SK-N-SH treated with all-trans-retinoic acid at 6 μM for 48 hours (cell line): Measurements from ENCODE around the gene STMN3.
"Not testable (repeated sequence)": the region's sequence is repeated elsewhere in the genome, so short reads cannot be mapped to it uniquely, and the experiment has no call there.

Experiments
- ATAC-seq: fragments of 200-7000 bp; cut with Tn5 transposase; 3 replicates; pipeline ENCODE4 v1.9.1; 2020; ENCODE audit warnings: mild to moderate bottlenecking, moderate library complexity
- ARNTL ChIP-seq: fragments of 450-650 bp; formaldehyde crosslinking; IDR thresholded peaks from 2 replicates; pipeline ENCODE4 v1.5.0; 2020; ENCODE audit warnings: low read depth, mild to moderate bottlenecking, moderate library complexity, borderline replicate concordance
- BACH2 ChIP-seq: fragments of 250-450 bp; sonication (Bioruptor Pico); IDR thresholded peaks from 2 replicates; pipeline ENCODE4 v1.9.0; 2021; ENCODE audit warnings: mild to moderate bottlenecking, borderline replicate concordance
- CREB5 ChIP-seq: fragments of 250-450 bp; sonication (Bioruptor Pico); IDR thresholded peaks from 2 replicates; pipeline ENCODE4 v1.5.1; 2020; ENCODE audit warnings: low read depth, mild to moderate bottlenecking, moderate library complexity
- CSDC2 ChIP-seq: fragments of 250-450 bp; sonication (Bioruptor Pico); IDR thresholded peaks from 2 replicates; pipeline ENCODE4 v1.5.0; 2020; ENCODE audit warnings: mild to moderate bottlenecking, moderate library complexity
- CSRNP3 ChIP-seq: fragments of 250-450 bp; sonication (Bioruptor Pico); IDR thresholded peaks from 2 replicates; pipeline ENCODE4 v1.5.1; 2021; ENCODE audit warnings: mild to moderate bottlenecking, moderate library complexity
- ESRRG ChIP-seq: fragments of 250-450 bp; sonication (Bioruptor Pico); IDR thresholded peaks from 2 replicates; pipeline ENCODE4 v1.6.1; 2021; ENCODE audit warnings: mild to moderate bottlenecking
- GLIS3 ChIP-seq: fragments of 250-450 bp; sonication (Bioruptor Pico); IDR thresholded peaks from 2 replicates; pipeline ENCODE4 v1.5.0; 2020; ENCODE audit warnings: mild to moderate bottlenecking, moderate library complexity
- ISL1 ChIP-seq: fragments of 250-450 bp; sonication (Bioruptor Pico); IDR thresholded peaks from 2 replicates; pipeline ENCODE4 v2.1.2; 2022; ENCODE audit warnings: mild to moderate bottlenecking, moderate library complexity
- OSR1 ChIP-seq: fragments of 250-450 bp; sonication (Bioruptor Pico); IDR thresholded peaks from 2 replicates; pipeline ENCODE4 v1.8.0; 2022; ENCODE audit warnings: moderate library complexity, mild to moderate bottlenecking, inconsistent platforms
- PATZ1 ChIP-seq: fragments of 250-450 bp; sonication (Bioruptor Pico); IDR thresholded peaks from 2 replicates; pipeline ENCODE4 v1.8.0; 2020; ENCODE audit warnings: mild to moderate bottlenecking, moderate library complexity, borderline replicate concordance
- PPARA ChIP-seq: fragments of 250-450 bp; sonication (Bioruptor Pico); IDR thresholded peaks from 2 replicates; pipeline ENCODE4 v1.5.0; 2020; ENCODE audit warnings: mild to moderate bottlenecking, borderline replicate concordance
- SNAI2 ChIP-seq: fragments of 250-450 bp; sonication (Bioruptor Pico); IDR thresholded peaks from 2 replicates; pipeline ENCODE4 v1.5.0; 2020; ENCODE audit warnings: mild to moderate bottlenecking, moderate library complexity
- TCF4 ChIP-seq: fragments of 250-450 bp; sonication (Bioruptor Pico); IDR thresholded peaks from 2 replicates; pipeline ENCODE4 v1.8.0; 2021; ENCODE audit warnings: mild to moderate bottlenecking, moderate library complexity, borderline replicate concordance
- TOX ChIP-seq: fragments of 250-450 bp; sonication (Bioruptor Pico); IDR thresholded peaks from 2 replicates; pipeline ENCODE4 v1.8.0; 2021; ENCODE audit warnings: mild to moderate bottlenecking, moderate library complexity, borderline replicate concordance
- ZC3H10 ChIP-seq: fragments of 250-450 bp; sonication (Bioruptor Pico); IDR thresholded peaks from 2 replicates; pipeline ENCODE4 v1.5.1; 2021; ENCODE audit warnings: mild to moderate bottlenecking, moderate library complexity
- ZFP30 ChIP-seq: fragments of 450-650 bp; formaldehyde crosslinking; IDR thresholded peaks from 2 replicates; pipeline ENCODE4 v1.5.0; 2022; ENCODE audit warnings: mild to moderate bottlenecking, moderate library complexity
- ZNF70 ChIP-seq: fragments of 450-650 bp; formaldehyde crosslinking; IDR thresholded peaks from 2 replicates; pipeline ENCODE4 v1.5.0; 2020; ENCODE audit warnings: mild to moderate bottlenecking, moderate library complexity
- TF ChIP-seq, protein P1 (sequence below): fragments of 250-450 bp; sonication (Bioruptor Pico); IDR thresholded peaks from 2 replicates; pipeline ENCODE4 v1.8.0; 2021; ENCODE audit warnings: low read depth, mild to moderate bottlenecking, moderate library complexity, borderline replicate concordance
- TF ChIP-seq, protein P2 (sequence below): fragments of 250-450 bp; sonication (Bioruptor Pico); IDR thresholded peaks from 2 replicates; pipeline ENCODE4 v1.5.0; 2020; ENCODE audit warnings: mild to moderate bottlenecking, moderate library complexity

Gene STMN3

GRCh38 chr20:63602321-63602720 is 50.9 kb downstream of the STMN3 start:
- TF ChIP-seq, protein P1, sequence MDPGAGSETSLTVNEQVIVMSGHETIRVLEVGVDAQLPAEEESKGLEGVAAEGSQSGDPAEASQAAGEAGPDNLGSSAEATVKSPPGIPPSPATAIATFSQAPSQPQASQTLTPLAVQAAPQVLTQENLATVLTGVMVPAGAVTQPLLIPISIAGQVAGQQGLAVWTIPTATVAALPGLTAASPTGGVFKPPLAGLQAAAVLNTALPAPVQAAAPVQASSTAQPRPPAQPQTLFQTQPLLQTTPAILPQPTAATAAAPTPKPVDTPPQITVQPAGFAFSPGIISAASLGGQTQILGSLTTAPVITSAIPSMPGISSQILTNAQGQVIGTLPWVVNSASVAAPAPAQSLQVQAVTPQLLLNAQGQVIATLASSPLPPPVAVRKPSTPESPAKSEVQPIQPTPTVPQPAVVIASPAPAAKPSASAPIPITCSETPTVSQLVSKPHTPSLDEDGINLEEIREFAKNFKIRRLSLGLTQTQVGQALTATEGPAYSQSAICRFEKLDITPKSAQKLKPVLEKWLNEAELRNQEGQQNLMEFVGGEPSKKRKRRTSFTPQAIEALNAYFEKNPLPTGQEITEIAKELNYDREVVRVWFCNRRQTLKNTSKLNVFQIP (CRISPR knock-in tag), result no peak
- TF ChIP-seq GLIS3 (CRISPR knock-in tag) (no peak), SNAI2 (no peak), PPARA (no peak), BACH2 (CRISPR knock-in tag) (no peak), ESRRG (CRISPR knock-in tag) (no peak), OSR1 (CRISPR knock-in tag) (no peak), CREB5 (CRISPR knock-in tag) (no peak), PATZ1 (CRISPR knock-in tag) (no peak), ZNF70 (CRISPR knock-in tag) (no peak), ZC3H10 (CRISPR knock-in tag) (no peak), ZFP30 (CRISPR knock-in tag) (no peak), CSRNP3 (no peak), ISL1 (no peak), TOX (no peak), ARNTL (CRISPR knock-in tag) (no peak)
- TF ChIP-seq, protein P2, sequence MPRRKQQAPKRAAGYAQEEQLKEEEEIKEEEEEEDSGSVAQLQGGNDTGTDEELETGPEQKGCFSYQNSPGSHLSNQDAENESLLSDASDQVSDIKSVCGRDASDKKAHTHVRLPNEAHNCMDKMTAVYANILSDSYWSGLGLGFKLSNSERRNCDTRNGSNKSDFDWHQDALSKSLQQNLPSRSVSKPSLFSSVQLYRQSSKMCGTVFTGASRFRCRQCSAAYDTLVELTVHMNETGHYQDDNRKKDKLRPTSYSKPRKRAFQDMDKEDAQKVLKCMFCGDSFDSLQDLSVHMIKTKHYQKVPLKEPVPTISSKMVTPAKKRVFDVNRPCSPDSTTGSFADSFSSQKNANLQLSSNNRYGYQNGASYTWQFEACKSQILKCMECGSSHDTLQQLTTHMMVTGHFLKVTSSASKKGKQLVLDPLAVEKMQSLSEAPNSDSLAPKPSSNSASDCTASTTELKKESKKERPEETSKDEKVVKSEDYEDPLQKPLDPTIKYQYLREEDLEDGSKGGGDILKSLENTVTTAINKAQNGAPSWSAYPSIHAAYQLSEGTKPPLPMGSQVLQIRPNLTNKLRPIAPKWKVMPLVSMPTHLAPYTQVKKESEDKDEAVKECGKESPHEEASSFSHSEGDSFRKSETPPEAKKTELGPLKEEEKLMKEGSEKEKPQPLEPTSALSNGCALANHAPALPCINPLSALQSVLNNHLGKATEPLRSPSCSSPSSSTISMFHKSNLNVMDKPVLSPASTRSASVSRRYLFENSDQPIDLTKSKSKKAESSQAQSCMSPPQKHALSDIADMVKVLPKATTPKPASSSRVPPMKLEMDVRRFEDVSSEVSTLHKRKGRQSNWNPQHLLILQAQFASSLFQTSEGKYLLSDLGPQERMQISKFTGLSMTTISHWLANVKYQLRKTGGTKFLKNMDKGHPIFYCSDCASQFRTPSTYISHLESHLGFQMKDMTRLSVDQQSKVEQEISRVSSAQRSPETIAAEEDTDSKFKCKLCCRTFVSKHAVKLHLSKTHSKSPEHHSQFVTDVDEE (CRISPR knock-in tag), result no peak
- no peak for ATAC-seq

- ATAC-seq, result not testable (repeated sequence)
Observed at GRCh38 chr20:63601679-63602078, 51.5 kb downstream of the STMN3 start.

DNA sequence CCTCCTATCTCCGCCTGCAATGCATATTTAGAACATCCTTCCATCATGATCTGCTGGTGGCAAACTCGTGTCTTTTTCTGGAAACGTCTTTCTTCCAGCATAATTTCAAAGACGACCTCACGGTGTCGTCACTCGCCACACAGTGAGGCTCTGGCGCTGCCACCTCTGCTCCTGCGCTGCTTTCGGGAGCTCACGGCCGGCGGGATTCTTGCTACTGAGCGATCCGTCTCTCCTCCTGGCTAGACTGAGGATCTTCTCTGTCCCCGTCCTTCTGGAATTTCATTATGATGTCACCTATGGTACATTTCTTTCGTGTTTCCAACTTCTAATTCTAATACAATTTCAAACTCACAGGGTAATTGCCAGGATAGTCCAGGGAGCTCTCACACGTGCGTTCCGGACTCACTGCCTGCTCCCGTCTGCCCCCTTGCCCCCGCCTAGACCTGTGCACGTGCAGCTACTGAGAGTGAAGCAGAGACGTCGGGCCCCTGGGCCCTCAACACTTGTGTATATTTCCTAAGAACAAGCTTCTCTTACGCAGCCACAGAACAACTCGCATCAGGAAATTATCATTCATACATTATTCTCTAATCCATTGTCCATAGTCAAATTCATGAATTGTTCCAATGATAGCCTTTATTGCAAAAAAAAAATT is 53.7 kb downstream of the STMN3 start:
- ATAC-seq, result no peak
- TF ChIP-seq BACH2 (CRISPR knock-in tag) (no peak), CSDC2 (CRISPR knock-in tag) (no peak), ZNF70 (CRISPR knock-in tag) (no peak), TCF4 (CRISPR knock-in tag) (no peak)
- TF ChIP-seq, all 23 proteins: peak for 0
